Prostate gland (tissue), 2 donors: Measurements from ENCODE around the gene TSPAN18. TPM values are rescaled to one million over a fixed set of nuclear protein-coding genes. Genes with fewer than 3 reads are reported as not detected.

Experiments
- DNase-seq: peaks from one replicate; pipeline ENCODE4 v3.0.0-alpha.2; 2019; ENCODE audit warnings: low spot score
- H3K27ac ChIP-seq, 2 donors: fragments of 200-600 bp; sonication (generic); 2 replicates each; pipeline ENCODE4 v1.5.1; 2017 to 2019
- H3K27me3 ChIP-seq: fragments of 200-600 bp; sonication (generic); replicated peaks from 2 replicates; pipeline ENCODE4 v1.5.1; 2019; ENCODE audit not compliant: insufficient read depth
- H3K36me3 ChIP-seq, 2 donors: fragments of 200-600 bp; sonication (generic); 1 replicate in 1 of 2; 2 replicates in 1 of 2; pipeline versions ENCODE4 v1.5.1 to v1.8.1; 2017 to 2019
- H3K4me1 ChIP-seq: fragments of 200-600 bp; sonication (generic); replicated peaks from 2 replicates; pipeline ENCODE4 v1.5.1; 2019
- H3K4me3 ChIP-seq, 2 donors: fragments of 200-600 bp; sonication (generic); 2 replicates each; pipeline ENCODE4 v1.5.1; 2017 to 2019
- H3K9me3 ChIP-seq: fragments of 200-600 bp; sonication (generic); 2 replicates; pipeline ENCODE4 v1.5.1; 2017
- CTCF ChIP-seq, 4 experiments: fragments of 200-600 bp in 2 of 4; fragments of 450-650 bp in 2 of 4; sonication (generic) in 2 of 4; IDR thresholded peaks; 1 replicate in 3 of 4; 2 replicates in 1 of 4; pipeline ENCODE4 v1.5.1; 2016 to 2019; ENCODE audit warnings: antibody characterized with exemption in 4 of 4, mild to moderate bottlenecking in 2 of 4, moderate library complexity in 2 of 4
- POLR2A ChIP-seq: fragments of 450-650 bp; IDR thresholded peaks from one replicate; pipeline ENCODE4 v1.6.1; 2016; ENCODE audit warnings: antibody characterized with exemption, mild to moderate bottlenecking
- POLR2AphosphoS5 ChIP-seq: sonication (generic); formaldehyde crosslinking; IDR thresholded peaks from one replicate; pipeline ENCODE4 v1.6.1; 2017; ENCODE audit warnings: antibody characterized with exemption
- WGBS: methylation state at CpG from one replicate; pipeline ENCODE4 v1.1.5; 2018; 5-methylcytosine and 5-hydroxymethylcytosine counted together
- intact Hi-C: fragments of 100-400 bp; cut with DNase I; formaldehyde crosslinking; loops from one replicate; pipeline ENCODE4 v1.14.2; 2022
- total RNA-seq, 2 donors: library from RNA; depleted of rRNA; stranded (reverse); fragments of >200 nt; gene quantifications; one replicate each; pipeline ENCODE4 v1.1.0, GENCODE V29; 2016

Gene TSPAN18
- total RNA-seq, 2 donors from 2014 or later, result 4.1 to 6.6 TPM

GRCh38 chr11:44695169-44695833 lies 31.5 kb upstream of the TSPAN18 start:
- no peaks in the 10 kb centered on the region for H3K36me3 ChIP-seq
- no peaks in the 10 kb centered on the region for H3K27me3 ChIP-seq
- no peak overlapping the region for H3K27ac ChIP-seq
- H3K4me3 ChIP-seq, result no peak overlapping the region
- 67% methylated on average over 4 of the region's 4 CpGs for WGBS
- no peaks in the 10 kb centered on the region for H3K9me3 ChIP-seq
- H3K4me1 ChIP-seq, result no peaks in the 10 kb centered on the region
- DNase-seq, result no peak
- intact Hi-C loops, result no loop called here
- TF ChIP-seq POLR2A, result no peak
- no peak for TF ChIP-seq CTCF (IDR thresholded peaks at IDR 0.05)
- TF ChIP-seq POLR2AphosphoS5, result no peak

GRCh38 chr11:44698252-44698912 lies 28.4 kb upstream of the TSPAN18 start:
- intact Hi-C loops, result no loop called here
- 70% methylated on average over 13 of the region's 13 CpGs for WGBS

GRCh38 chr11:44699497-44700408 lies 27.0 kb upstream of the TSPAN18 start:
- no peaks in the 10 kb centered on the region for H3K27me3 ChIP-seq
- no peaks in the 10 kb centered on the region for H3K9me3 ChIP-seq
- DNase-seq, result no peak
- intact Hi-C loops, result no loop called here
- no peak overlapping the region for H3K4me3 ChIP-seq
- H3K4me1 ChIP-seq, result no peaks in the 10 kb centered on the region
- no peak overlapping the region for H3K27ac ChIP-seq
- WGBS, result 74% methylated on average over 12 of the region's 12 CpGs
- TF ChIP-seq POLR2A (no peak), CTCF (IDR thresholded peaks at IDR 0.05) (no peak), POLR2AphosphoS5 (no peak)
- H3K36me3 ChIP-seq, result no peaks in the 10 kb centered on the region

More at GRCh38 chr11:44698252-44698912, 28.4 kb upstream of the TSPAN18 start:
- Histone ChIP-seq H3K27me3 (no peaks in the 10 kb centered on the region), H3K4me1 (no peaks in the 10 kb centered on the region), H3K9me3 (no peaks in the 10 kb centered on the region), H3K36me3 (no peaks in the 10 kb centered on the region), H3K4me3 (no peak overlapping the region), H3K27ac (no peak overlapping the region)
- TF ChIP-seq POLR2AphosphoS5 (no peak), CTCF (IDR thresholded peaks at IDR 0.05) (no peak), POLR2A (no peak)
- no peak for DNase-seq

- no peaks in the 10 kb centered on the region for H3K4me1 ChIP-seq
- intact Hi-C loops, result no loop called here
- H3K27ac ChIP-seq, result no peak overlapping the region
- TF ChIP-seq POLR2A (no peak), CTCF (IDR thresholded peaks at IDR 0.05) (no peak), POLR2AphosphoS5 (no peak)
- H3K36me3 ChIP-seq, result no peaks in the 10 kb centered on the region
- H3K4me3 ChIP-seq, result no peak overlapping the region
- no peaks in the 10 kb centered on the region for H3K27me3 ChIP-seq
- WGBS, result 55% methylated on average over 2 of the region's 2 CpGs
- DNase-seq, result no peak
- no peaks in the 10 kb centered on the region for H3K9me3 ChIP-seq
Measured at GRCh38 chr11:44701276-44701675, 25.5 kb upstream of the TSPAN18 start.
